NB4 (cell line): Measurements from ENCODE around the gene TAOK1.

Experiments
- POLR2A ChIP-seq: IDR thresholded peaks from 2 replicates; pipeline ENCODE4 v1.6.1; 2011; ENCODE audit warnings: mild to moderate bottlenecking; ENCODE audit not compliant: insufficient read length; ENCODE audit errors: extremely low read depth
- TF ChIP-seq, protein P1 (sequence below): IDR thresholded peaks from one replicate; pipeline ENCODE4 v1.5.1; 2012; ENCODE audit warnings: low read depth, low read length

DNA sequence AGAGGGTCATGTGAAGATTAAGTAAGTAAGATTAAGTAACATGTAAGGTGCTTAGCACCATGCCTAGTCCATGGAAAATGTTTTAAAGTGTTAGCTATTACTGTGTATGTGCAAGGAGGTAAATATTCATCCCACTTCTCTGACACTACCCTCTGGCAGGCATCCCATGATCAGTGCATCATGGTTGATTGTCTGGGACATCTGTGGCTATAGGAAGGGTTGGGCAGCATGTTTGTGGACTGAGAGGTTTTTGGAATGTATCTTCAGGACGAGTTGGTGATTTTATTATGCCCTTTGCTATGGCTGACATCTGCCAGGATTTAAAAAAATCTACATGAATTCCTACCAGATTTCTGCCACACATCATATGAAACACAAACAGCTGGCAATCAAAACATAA is 6.5 kb upstream of the TAOK1 start:
- TF ChIP-seq, protein P1, sequence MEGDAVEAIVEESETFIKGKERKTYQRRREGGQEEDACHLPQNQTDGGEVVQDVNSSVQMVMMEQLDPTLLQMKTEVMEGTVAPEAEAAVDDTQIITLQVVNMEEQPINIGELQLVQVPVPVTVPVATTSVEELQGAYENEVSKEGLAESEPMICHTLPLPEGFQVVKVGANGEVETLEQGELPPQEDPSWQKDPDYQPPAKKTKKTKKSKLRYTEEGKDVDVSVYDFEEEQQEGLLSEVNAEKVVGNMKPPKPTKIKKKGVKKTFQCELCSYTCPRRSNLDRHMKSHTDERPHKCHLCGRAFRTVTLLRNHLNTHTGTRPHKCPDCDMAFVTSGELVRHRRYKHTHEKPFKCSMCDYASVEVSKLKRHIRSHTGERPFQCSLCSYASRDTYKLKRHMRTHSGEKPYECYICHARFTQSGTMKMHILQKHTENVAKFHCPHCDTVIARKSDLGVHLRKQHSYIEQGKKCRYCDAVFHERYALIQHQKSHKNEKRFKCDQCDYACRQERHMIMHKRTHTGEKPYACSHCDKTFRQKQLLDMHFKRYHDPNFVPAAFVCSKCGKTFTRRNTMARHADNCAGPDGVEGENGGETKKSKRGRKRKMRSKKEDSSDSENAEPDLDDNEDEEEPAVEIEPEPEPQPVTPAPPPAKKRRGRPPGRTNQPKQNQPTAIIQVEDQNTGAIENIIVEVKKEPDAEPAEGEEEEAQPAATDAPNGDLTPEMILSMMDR, result no peak
- TF ChIP-seq POLR2A, result no peak
